Measurements from ENCODE around the gene CCDC192.
"Not testable (repeated sequence)": the region's sequence is repeated elsewhere in the genome, so short reads cannot be mapped to it uniquely, and the experiment has no call there.

CCDC192 gene

DNA sequence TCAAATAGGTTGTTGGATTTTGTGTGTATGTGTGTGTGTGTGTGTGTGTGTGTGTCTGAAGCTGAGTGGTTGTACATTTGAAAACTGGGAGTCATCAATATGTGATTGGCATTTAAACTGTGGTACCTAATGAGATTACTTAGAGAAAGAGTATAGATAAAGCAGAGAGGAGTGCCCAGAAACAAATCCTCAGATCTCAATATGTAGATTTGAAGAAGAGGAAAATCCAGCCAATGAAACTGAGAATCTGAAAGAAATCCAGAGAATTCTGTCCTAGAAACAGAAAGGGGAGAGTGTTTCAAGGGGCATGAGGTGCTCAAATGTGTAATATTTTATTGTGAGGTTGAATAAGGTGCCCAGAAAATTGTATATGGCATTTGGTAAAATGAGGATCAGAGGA lies 66.2 kb downstream of the CCDC192 start:
- H3K27ac ChIP-seq = no peak overlapping the region
- TF ChIP-seq CTCF (conservative IDR thresholded peaks at IDR 0.05) (no peak), ZFX (IDR thresholded peaks at IDR 0.05) (no peak)

DNA sequence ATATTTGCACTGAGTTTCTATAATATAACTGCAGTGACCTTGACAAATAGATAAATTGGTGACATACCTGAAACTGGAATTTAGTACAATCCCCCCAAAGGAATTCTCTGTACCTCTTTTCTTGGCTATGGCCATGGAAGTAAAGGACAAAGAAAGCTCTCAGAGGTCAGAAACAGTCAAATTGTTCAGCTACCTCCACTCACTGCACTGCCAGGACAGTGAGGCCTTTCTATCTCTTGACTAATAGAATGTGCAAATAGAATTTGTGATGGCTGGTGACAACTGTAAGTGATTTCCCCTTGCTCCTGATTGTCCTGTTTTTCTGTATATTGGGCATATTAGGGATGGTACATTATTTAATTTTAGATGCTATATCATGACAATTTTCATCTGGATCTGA lies 67.1 kb downstream of the CCDC192 start:
- TF ChIP-seq CTCF (conservative IDR thresholded peaks at IDR 0.05) = no peak
- no peak for TF ChIP-seq ZFX (IDR thresholded peaks at IDR 0.05)
- no peak overlapping the region for H3K27ac ChIP-seq

DNA sequence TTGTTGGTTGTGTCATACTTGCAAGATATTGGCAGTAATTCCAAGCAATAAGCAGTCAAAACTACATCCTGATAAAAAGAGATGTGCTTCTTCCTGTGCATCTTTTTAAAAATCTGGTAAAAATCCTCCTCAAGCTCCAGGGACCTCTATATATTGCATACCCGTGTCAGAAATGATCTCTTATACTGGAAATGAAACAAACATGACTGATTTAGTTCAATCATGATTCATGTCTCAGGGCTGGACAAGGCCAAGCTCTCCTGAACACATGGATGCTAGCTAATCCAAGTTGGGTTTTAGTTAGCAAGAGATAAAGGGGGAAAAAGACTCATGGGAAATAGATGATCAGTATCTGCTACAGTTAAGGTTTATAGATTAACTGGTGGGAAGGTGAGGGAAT lies 69.3 kb downstream of the CCDC192 start:
- TF ChIP-seq ZFX (IDR thresholded peaks at IDR 0.05) (no peak), CTCF (conservative IDR thresholded peaks at IDR 0.05) (no peak)
- H3K27ac ChIP-seq = no peak overlapping the region

GRCh38 chr5:127774221-127774620 lies 71.0 kb downstream of the CCDC192 start:
- H3K27ac ChIP-seq = no peak overlapping the region
- TF ChIP-seq ZFX (IDR thresholded peaks at IDR 0.05) (no peak), CTCF (conservative IDR thresholded peaks at IDR 0.05) (no peak)

DNA sequence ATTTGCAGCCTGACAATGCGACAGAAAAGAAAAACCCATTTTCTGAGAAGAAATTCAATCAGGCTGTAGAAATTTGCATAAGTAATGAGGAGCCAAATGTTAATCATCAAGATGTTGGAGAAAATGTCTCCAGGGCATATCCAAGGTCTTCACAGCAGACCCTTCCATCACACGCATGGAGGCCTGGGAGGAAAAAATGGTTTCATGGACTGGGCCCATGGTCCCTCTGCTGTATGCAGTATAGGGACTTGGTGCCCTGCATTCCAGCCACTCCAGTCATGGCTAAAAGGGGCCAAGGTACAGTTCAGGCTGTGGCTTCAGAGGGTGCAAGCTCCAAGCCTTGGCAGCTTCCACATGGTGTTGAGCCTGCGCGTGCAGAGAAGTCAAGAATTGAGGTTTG lies 73.3 kb downstream of the CCDC192 start:
- H3K27ac ChIP-seq = no peak overlapping the region
- no peak for TF ChIP-seq CTCF (conservative IDR thresholded peaks at IDR 0.05)
- TF ChIP-seq ZFX (IDR thresholded peaks at IDR 0.05) = no peak

GRCh38 chr5:127777957-127778356 lies 74.8 kb downstream of the CCDC192 start:
- TF ChIP-seq ZFX (IDR thresholded peaks at IDR 0.05) (no peak), CTCF (conservative IDR thresholded peaks at IDR 0.05) (no peak)
- no peak overlapping the region for H3K27ac ChIP-seq

DNA sequence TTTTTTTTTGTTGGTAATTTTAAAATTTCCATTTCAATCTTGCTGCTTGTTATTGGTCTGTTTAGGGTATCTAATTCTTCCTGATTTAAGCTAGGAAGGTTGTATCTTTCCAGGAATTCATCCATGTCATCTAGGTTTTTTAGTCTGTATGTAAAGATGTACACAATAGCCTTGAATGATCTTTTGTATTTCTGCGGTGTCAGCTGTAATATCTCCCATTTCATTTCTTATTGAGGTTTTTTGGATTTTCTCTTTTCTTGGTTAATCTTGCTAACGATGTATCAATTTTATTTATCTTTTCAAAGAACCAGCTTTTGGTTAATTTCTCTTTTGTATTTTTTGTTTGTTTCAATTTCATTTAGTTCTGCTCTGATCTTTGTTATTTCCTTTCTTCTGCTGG lies 79.3 kb downstream of the CCDC192 start:
- H3K27ac ChIP-seq = not testable (repeated sequence)

GRCh38 chr5:127785098-127785927 lies 82.1 kb downstream of the CCDC192 start:
- H3K27ac ChIP-seq = no peak overlapping the region

More at GRCh38 chr5:127785098-127785927, 82.1 kb downstream of the CCDC192 start:
- no peak for TF ChIP-seq CTCF (conservative IDR thresholded peaks at IDR 0.05)
- no peak for TF ChIP-seq ZFX (IDR thresholded peaks at IDR 0.05)
